ENCODE data around the gene OGT. TPM values are rescaled to one million over a fixed set of nuclear protein-coding genes. Genes with fewer than 3 reads are reported as not detected.

Gene OGT
- total and polyA plus RNA-seq, 3 experiments from 2014 or later = 35.6 to 216 (median 211) TPM

GRCh38 chrX:71541210-71542022 lies 8.5 kb downstream of the OGT start:
- Mint-ChIP-seq H3K9me3 (no peaks in the 10 kb centered on the region), H3K36me3 (peaks cover 0 to 79% (median 2%) of the 10 kb centered on the region in 3 donors), H3K27ac (peak overlapping the region; percentile 4 to 94 (median 48)), H3K4me3 (peak overlapping the region; percentile 59 to 98 (median 84)), H3K27me3 (peaks cover 0 to 5% of the 10 kb centered on the region in 2 donors), H3K4me1 (peaks cover 65 to 81% (median 79%) of the 10 kb centered on the region in 3 donors)
- CTCF ChIA-PET = no interaction called here
- H3K27ac ChIP-seq (ENCODE audit: low read depth, low read length) = no peak overlapping the region
- no peaks in the 10 kb centered on the region for H3K9me3 ChIP-seq (ENCODE audit: low read length)
- no peak for DNase-seq
- peaks cover 22% of the 10 kb centered on the region for H3K36me3 ChIP-seq (ENCODE audit: insufficient read depth, low read length)
- POLR2A ChIA-PET = interaction anchor here (1.4 kb wide), 1 partner anchor 9 kb away, joined by 4 read pairs; no protein-coding TSS in a partner anchor
- peaks cover 42% of the 10 kb centered on the region for H3K4me1 ChIP-seq (ENCODE audit: insufficient read depth, low read length)
- H3K4me3 ChIP-seq (ENCODE audit: low read length) = peak overlapping the region; percentile 41
- H3K27me3 ChIP-seq (ENCODE audit: insufficient read depth, low read length, poor library complexity, severe bottlenecking) = no peaks in the 10 kb centered on the region

DNA sequence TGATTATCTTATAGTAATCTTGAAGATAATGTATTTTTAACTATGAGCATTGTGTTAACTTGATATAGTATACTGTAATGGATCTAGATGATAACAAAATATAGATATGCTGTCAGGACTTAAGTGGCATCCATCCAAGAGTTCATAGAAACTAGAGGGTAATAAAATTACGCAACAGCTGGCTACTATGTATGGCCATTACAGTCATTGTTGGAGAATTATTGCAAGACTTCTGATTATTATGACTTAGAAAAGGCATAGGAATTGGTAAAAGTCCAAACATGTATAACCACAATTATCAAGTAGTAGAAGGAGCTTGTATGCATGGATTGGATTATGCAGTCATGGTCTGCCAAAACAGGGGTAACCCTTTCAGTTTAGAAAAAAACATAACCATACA lies 9.5 kb downstream of the OGT start:
- no peaks in the 10 kb centered on the region for H3K9me3 ChIP-seq (ENCODE audit: low read length)
- H3K36me3 ChIP-seq (ENCODE audit: insufficient read depth, low read length) = peaks cover 31% of the 10 kb centered on the region
- Mint-ChIP-seq H3K4me3 (peak overlapping the region; percentile 7 to 98 (median 77)), H3K4me1 (peaks cover 63 to 84% (median 82%) of the 10 kb centered on the region in 3 donors), H3K27me3 (peaks cover 0 to 5% of the 10 kb centered on the region in 2 donors), H3K9me3 (no peaks in the 10 kb centered on the region), H3K36me3 (peaks cover 0 to 83% (median 7%) of the 10 kb centered on the region in 3 donors), H3K27ac (peak overlapping the region in 4 of 8 donors; percentile 46 to 94 (median 68))
- no peak for DNase-seq
- H3K4me1 ChIP-seq (ENCODE audit: insufficient read depth, low read length) = peaks cover 42% of the 10 kb centered on the region
- POLR2A ChIA-PET = interaction anchor here (1.0 to 1.4 kb wide), 3 partner anchors 8 to 10 kb away, joined by 3 to 4 read pairs (median 4); partner anchors contain the start of gene OGT
- no peak overlapping the region for H3K27ac ChIP-seq (ENCODE audit: low read depth, low read length)
- no peaks in the 10 kb centered on the region for H3K27me3 ChIP-seq (ENCODE audit: insufficient read depth, low read length, poor library complexity, severe bottlenecking)
- H3K4me3 ChIP-seq (ENCODE audit: low read length) = no peak overlapping the region
- CTCF ChIA-PET = interaction anchor here (1.4 kb wide), 1 partner anchor 8 kb away, joined by 3 read pairs; no protein-coding TSS in a partner anchor

- H3K27me3 ChIP-seq (ENCODE audit: insufficient read depth, low read length, poor library complexity, severe bottlenecking) = no peaks in the 10 kb centered on the region
- peaks cover 0 to 5% of the 10 kb centered on the region in 2 donors for H3K27me3 Mint-ChIP-seq
- H3K4me1 Mint-ChIP-seq = peaks cover 62 to 84% (median 80%) of the 10 kb centered on the region in 3 donors
- H3K36me3 ChIP-seq (ENCODE audit: insufficient read depth, low read length) = peaks cover 32% of the 10 kb centered on the region
- H3K27ac ChIP-seq (ENCODE audit: low read depth, low read length) = no peak overlapping the region
- peaks cover 0 to 84% (median 7%) of the 10 kb centered on the region in 3 donors for H3K36me3 Mint-ChIP-seq
- H3K4me3 ChIP-seq (ENCODE audit: low read length) = peak overlapping the region; percentile 28
- peak overlapping the region; percentile 7 to 98 (median 77) for H3K4me3 Mint-ChIP-seq
- ChIA-PET CTCF (interaction anchor here (1.4 kb wide), 1 partner anchor 8 kb away, joined by 3 read pairs; no protein-coding TSS in a partner anchor), POLR2A (interaction anchor here (1.0 to 1.4 kb wide), 3 partner anchors 8 to 10 kb away, joined by 3 to 4 read pairs (median 4); partner anchors contain the start of gene OGT)
- peak overlapping the region in 7 of 8 donors; percentile 2 to 94 (median 46) for H3K27ac Mint-ChIP-seq
- H3K9me3 ChIP-seq (ENCODE audit: low read length) = no peaks in the 10 kb centered on the region
- H3K9me3 Mint-ChIP-seq = no peaks in the 10 kb centered on the region
- DNase-seq = no peak
- peaks cover 39% of the 10 kb centered on the region for H3K4me1 ChIP-seq (ENCODE audit: insufficient read depth, low read length)
Measured at GRCh38 chrX:71542825-71543224, 9.9 kb downstream of the OGT start.

DNA sequence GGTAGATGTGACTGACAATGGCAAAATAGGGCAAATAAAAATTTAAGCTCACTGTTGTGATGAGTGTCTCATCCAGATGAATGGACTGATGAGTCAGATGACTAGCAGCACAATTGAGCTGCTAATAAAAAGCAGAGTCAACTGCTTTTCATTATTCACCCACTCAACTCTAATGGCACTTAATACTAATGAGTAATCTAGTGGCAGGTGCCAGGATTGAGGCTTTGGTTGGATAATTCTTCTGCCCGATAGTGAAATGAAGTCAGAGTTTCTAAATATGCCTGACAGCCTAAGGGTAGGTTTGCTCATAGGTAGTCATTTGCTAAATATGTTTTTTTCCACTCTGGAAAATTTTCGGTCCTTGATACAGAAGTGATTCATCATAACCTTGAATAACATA lies 10.4 kb downstream of the OGT start:
- peaks cover 0 to 5% of the 10 kb centered on the region in 2 donors for H3K27me3 Mint-ChIP-seq
- CTCF ChIA-PET = interaction anchor here (1.4 kb wide), 1 partner anchor 9 kb away, joined by 3 read pairs; no protein-coding TSS in a partner anchor
- no peak overlapping the region for H3K27ac ChIP-seq (ENCODE audit: low read depth, low read length)

DNA sequence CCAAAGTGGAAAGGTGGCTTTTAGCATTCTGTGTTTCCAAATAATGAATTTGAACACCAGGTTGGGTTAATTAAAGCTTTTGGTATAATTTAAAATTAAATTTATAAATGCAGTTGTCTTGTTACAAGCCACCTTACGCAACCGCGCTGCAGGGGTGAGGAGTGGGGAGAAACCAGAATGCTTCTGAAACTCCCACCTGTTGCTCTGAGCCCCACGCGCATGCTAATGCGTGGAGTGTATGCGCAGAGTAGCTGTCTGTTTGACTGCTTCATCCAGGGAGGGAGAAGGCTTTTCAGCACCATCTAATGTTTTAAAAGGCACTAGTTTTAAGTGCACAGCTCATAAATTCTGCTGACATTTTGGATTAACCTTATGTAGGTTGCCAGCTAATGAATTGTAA lies 12.5 kb downstream of the OGT start:
- H3K27me3 Mint-ChIP-seq = peaks cover 0 to 5% of the 10 kb centered on the region in 2 donors
- peaks cover 40% of the 10 kb centered on the region for H3K36me3 ChIP-seq (ENCODE audit: insufficient read depth, low read length)
- ChIA-PET CTCF (interaction anchor here (1.0 to 1.8 kb wide), 5 partner anchors 11 to 76 kb away, joined by 3 to 5 read pairs (median 4); no protein-coding TSS in a partner anchor), POLR2A (interaction anchor here (1.8 kb wide), 1 partner anchor 11 kb away, joined by 6 read pairs; no protein-coding TSS in a partner anchor)
- H3K36me3 Mint-ChIP-seq = peaks cover 0 to 74% (median 7%) of the 10 kb centered on the region in 3 donors
- H3K4me1 ChIP-seq (ENCODE audit: insufficient read depth, low read length) = peaks cover 22% of the 10 kb centered on the region
- no peaks in the 10 kb centered on the region for H3K9me3 Mint-ChIP-seq
- H3K27me3 ChIP-seq (ENCODE audit: insufficient read depth, low read length, poor library complexity, severe bottlenecking) = no peaks in the 10 kb centered on the region
- H3K9me3 ChIP-seq (ENCODE audit: low read length) = no peaks in the 10 kb centered on the region
- peak in 1 of 5 donors; percentile 26 for DNase-seq
- peak overlapping the region in 1 of 7 donors; percentile 33 for H3K4me3 Mint-ChIP-seq
- no peak overlapping the region for H3K4me3 ChIP-seq (ENCODE audit: low read length)
- peak overlapping the region in 2 of 8 donors; percentile 25 to 62 for H3K27ac Mint-ChIP-seq
- peaks cover 49 to 78% (median 62%) of the 10 kb centered on the region in 3 donors for H3K4me1 Mint-ChIP-seq
- H3K27ac ChIP-seq (ENCODE audit: low read depth, low read length) = no peak overlapping the region

More for the DNA sequence above, 10.4 kb downstream of the OGT start:
- H3K36me3 ChIP-seq (ENCODE audit: insufficient read depth, low read length) = peaks cover 36% of the 10 kb centered on the region
- peaks cover 35% of the 10 kb centered on the region for H3K4me1 ChIP-seq (ENCODE audit: insufficient read depth, low read length)
- Mint-ChIP-seq H3K27ac (peak overlapping the region in 6 of 8 donors; percentile 2 to 94 (median 70)), H3K9me3 (no peaks in the 10 kb centered on the region), H3K4me3 (peak overlapping the region in 6 of 7 donors; percentile 54 to 98 (median 86)), H3K36me3 (peaks cover 0 to 84% (median 7%) of the 10 kb centered on the region in 3 donors), H3K4me1 (peaks cover 66 to 86% (median 78%) of the 10 kb centered on the region in 3 donors)
- H3K9me3 ChIP-seq (ENCODE audit: low read length) = no peaks in the 10 kb centered on the region
- POLR2A ChIA-PET = interaction anchor here (1.0 to 1.3 kb wide), 2 partner anchors 9 to 11 kb away, joined by 3 to 4 read pairs; partner anchors contain the start of gene OGT
- H3K27me3 ChIP-seq (ENCODE audit: insufficient read depth, low read length, poor library complexity, severe bottlenecking) = no peaks in the 10 kb centered on the region
- DNase-seq = no peak
- H3K4me3 ChIP-seq (ENCODE audit: low read length) = peak overlapping the region; percentile 28

GRCh38 chrX:71546879-71547278 lies 14.0 kb downstream of the OGT start:
- peaks cover 0 to 72% (median 4%) of the 10 kb centered on the region in 3 donors for H3K36me3 Mint-ChIP-seq
- H3K36me3 ChIP-seq (ENCODE audit: insufficient read depth, low read length) = peaks cover 40% of the 10 kb centered on the region
- CTCF ChIA-PET = interaction anchor here (1.8 kb wide), 1 partner anchor 12 kb away, joined by 5 read pairs; no protein-coding TSS in a partner anchor

GRCh38 chrX:71547339-71547738 lies 14.4 kb downstream of the OGT start:
- Mint-ChIP-seq H3K27ac (no peak overlapping the region), H3K9me3 (no peaks in the 10 kb centered on the region), H3K4me1 (peaks cover 38 to 66% (median 44%) of the 10 kb centered on the region in 3 donors), H3K27me3 (peaks cover 0 to 5% of the 10 kb centered on the region in 2 donors), H3K36me3 (peaks cover 0 to 70% (median 4%) of the 10 kb centered on the region in 3 donors), H3K4me3 (no peak overlapping the region)
- Histone ChIP-seq H3K36me3 (ENCODE audit: insufficient read depth, low read length) (peaks cover 40% of the 10 kb centered on the region), H3K9me3 (ENCODE audit: low read length) (no peaks in the 10 kb centered on the region), H3K27ac (ENCODE audit: low read depth, low read length) (no peak overlapping the region), H3K27me3 (ENCODE audit: insufficient read depth, low read length, poor library complexity, severe bottlenecking) (no peaks in the 10 kb centered on the region), H3K4me3 (ENCODE audit: low read length) (no peak overlapping the region), H3K4me1 (ENCODE audit: insufficient read depth, low read length) (peaks cover 11% of the 10 kb centered on the region)
- no peak for DNase-seq
- CTCF ChIA-PET = no interaction called here
- POLR2A ChIA-PET = no interaction called here

More at GRCh38 chrX:71546879-71547278, 14.0 kb downstream of the OGT start:
- Mint-ChIP-seq H3K4me3 (peak overlapping the region in 1 of 7 donors; percentile 12), H3K27ac (peak overlapping the region in 1 of 8 donors; percentile 57), H3K9me3 (no peaks in the 10 kb centered on the region), H3K27me3 (peaks cover 0 to 5% of the 10 kb centered on the region in 2 donors), H3K4me1 (peaks cover 43 to 71% (median 49%) of the 10 kb centered on the region in 3 donors)
- H3K4me3 ChIP-seq (ENCODE audit: low read length) = no peak overlapping the region
- H3K27me3 ChIP-seq (ENCODE audit: insufficient read depth, low read length, poor library complexity, severe bottlenecking) = no peaks in the 10 kb centered on the region
- H3K9me3 ChIP-seq (ENCODE audit: low read length) = no peaks in the 10 kb centered on the region
- POLR2A ChIA-PET = interaction anchor here (0.8 kb wide), 1 partner anchor 156 kb away, joined by 3 read pairs; no protein-coding TSS in a partner anchor
- H3K27ac ChIP-seq (ENCODE audit: low read depth, low read length) = no peak overlapping the region
- no peak for DNase-seq
- H3K4me1 ChIP-seq (ENCODE audit: insufficient read depth, low read length) = peaks cover 15% of the 10 kb centered on the region

Data from CD8-positive, alpha-beta memory T cell (primary cell).